Neural crest cell (in vitro differentiated cells): Measurements from ENCODE around the gene DNAJC30. TPM values are rescaled to one million over a fixed set of nuclear protein-coding genes. Genes with fewer than 3 reads are reported as not detected.

Source experiments
- DNase-seq: peaks from one replicate; pipeline ENCODE4 v3.0.0; 2021; ENCODE audit warnings: low read depth, mixed read lengths, low spot score
- H3K27ac Mint-ChIP-seq: one replicate; pipeline ENCODE4 v1.8.0; 2021; ENCODE audit warnings: mild to moderate bottlenecking, mixed read lengths; ENCODE audit not compliant: unreplicated experiment
- H3K27me3 Mint-ChIP-seq: 2 replicates; pipeline ENCODE4 v1.8.0; 2021; ENCODE audit warnings: low read depth, mild to moderate bottlenecking, mixed read lengths
- H3K36me3 Mint-ChIP-seq: 2 replicates; pipeline ENCODE4 v1.8.0; 2021; ENCODE audit warnings: low read depth, mild to moderate bottlenecking, mixed read lengths
- H3K4me1 Mint-ChIP-seq: 2 replicates; pipeline ENCODE4 v1.8.0; 2021; ENCODE audit warnings: mixed read lengths
- H3K4me3 Mint-ChIP-seq: one replicate; pipeline ENCODE4 v1.8.0; 2021; ENCODE audit warnings: mild to moderate bottlenecking, mixed read lengths
- H3K9me3 Mint-ChIP-seq: 2 replicates; pipeline ENCODE4 v1.8.0; 2021; ENCODE audit warnings: mixed read lengths
- microRNA-seq: library from miRNA; unstranded; fragments of <30 nt; microRNA quantifications from one replicate; pipeline ENCODE4, GENCODE V29; 2020
- total RNA-seq: library from RNA; stranded (reverse); gene quantifications from 2 replicates; pipeline ENCODE4 v1.2.1, GENCODE V29; 2021
- TF ChIP-seq, protein P1 (sequence below): fragments of 200-600 bp; sonication (generic); conservative IDR thresholded peaks from 2 replicates; pipeline ENCODE4 v1.5.0; 2021; ENCODE audit warnings: antibody characterized with exemption, mild to moderate bottlenecking

The DNAJC30 gene
- total RNA-seq, 1 donor from 2014 or later, result 11.1 TPM

DNA sequence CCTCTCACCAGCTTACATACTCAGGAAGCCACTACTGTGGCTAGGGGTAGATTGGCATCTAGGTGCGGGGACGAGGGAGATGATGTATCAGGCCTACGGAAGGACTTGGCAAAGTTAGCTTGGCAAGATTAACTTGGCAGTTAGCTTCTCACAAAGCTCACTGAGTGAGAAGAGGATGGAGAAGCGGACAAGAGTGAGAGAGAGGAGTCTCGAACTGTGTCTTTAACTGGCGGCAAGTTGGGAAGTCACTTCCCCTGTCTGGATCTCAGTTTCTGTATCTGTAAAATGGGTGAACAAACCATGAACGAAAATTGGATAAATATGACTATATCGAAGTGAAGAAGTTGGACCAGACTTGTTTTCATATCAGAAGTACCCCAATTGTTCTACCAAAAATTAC lies 49.4 kb downstream of the DNAJC30 start:
- Mint-ChIP-seq H3K27ac (no peak overlapping the region), H3K4me3 (no peak overlapping the region), H3K36me3 (no peaks in the 10 kb centered on the region), H3K27me3 (peaks cover 35% of the 10 kb centered on the region), H3K4me1 (no peaks in the 10 kb centered on the region), H3K9me3 (peaks cover 4% of the 10 kb centered on the region)
- TF ChIP-seq, protein P1, sequence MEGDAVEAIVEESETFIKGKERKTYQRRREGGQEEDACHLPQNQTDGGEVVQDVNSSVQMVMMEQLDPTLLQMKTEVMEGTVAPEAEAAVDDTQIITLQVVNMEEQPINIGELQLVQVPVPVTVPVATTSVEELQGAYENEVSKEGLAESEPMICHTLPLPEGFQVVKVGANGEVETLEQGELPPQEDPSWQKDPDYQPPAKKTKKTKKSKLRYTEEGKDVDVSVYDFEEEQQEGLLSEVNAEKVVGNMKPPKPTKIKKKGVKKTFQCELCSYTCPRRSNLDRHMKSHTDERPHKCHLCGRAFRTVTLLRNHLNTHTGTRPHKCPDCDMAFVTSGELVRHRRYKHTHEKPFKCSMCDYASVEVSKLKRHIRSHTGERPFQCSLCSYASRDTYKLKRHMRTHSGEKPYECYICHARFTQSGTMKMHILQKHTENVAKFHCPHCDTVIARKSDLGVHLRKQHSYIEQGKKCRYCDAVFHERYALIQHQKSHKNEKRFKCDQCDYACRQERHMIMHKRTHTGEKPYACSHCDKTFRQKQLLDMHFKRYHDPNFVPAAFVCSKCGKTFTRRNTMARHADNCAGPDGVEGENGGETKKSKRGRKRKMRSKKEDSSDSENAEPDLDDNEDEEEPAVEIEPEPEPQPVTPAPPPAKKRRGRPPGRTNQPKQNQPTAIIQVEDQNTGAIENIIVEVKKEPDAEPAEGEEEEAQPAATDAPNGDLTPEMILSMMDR, result no peak
- no peak for DNase-seq

DNA sequence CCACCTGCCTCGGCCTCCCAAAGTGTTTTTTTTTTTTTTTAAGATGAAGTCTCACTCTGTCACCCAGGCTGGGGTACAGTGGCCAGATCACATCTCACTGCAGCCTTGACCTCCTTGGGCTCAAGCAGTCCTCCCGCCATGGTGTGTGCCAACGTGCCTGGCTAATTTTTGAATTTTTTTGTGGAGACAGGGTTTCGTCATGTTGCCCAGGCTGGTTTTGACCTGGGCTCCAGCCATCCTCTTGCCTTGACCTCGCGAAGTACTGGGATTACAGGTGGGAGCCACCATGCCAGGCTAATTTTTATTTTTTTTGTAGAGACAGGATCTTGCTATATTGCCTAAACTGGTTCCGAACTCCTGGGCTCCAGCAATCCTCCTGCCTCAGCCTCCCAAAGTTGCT lies 49.9 kb downstream of the DNAJC30 start:
- Mint-ChIP-seq H3K27me3 (peaks cover 38% of the 10 kb centered on the region), H3K4me1 (no peaks in the 10 kb centered on the region), H3K4me3 (no peak overlapping the region), H3K36me3 (no peaks in the 10 kb centered on the region), H3K27ac (no peak overlapping the region), H3K9me3 (peaks cover 4% of the 10 kb centered on the region)
- TF ChIP-seq, protein P1, result no peak
- DNase-seq, result no peak

DNA sequence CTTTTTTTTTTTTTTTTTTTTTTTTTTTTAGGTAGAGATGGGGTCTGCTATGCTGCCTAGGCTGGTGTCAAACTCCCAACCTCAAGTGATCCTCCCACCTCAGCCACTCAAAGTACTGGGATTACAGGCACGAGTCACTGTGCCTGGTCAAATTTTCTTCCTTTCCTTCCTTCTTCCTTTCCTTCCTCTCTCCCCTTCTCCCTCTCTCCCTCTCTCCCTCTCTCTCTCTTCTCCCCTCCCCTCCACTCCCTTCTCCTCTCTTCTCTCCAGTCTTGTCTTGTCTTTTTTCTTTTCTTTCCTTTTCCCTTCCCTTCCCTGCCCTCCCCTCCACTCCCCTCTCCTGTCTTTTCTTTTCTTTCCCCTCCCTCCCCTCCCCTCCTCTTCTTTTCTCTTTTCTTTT lies 51.7 kb downstream of the DNAJC30 start:
- Mint-ChIP-seq H3K4me1 (no peaks in the 10 kb centered on the region), H3K36me3 (no peaks in the 10 kb centered on the region), H3K4me3 (no peak overlapping the region), H3K27ac (no peak overlapping the region), H3K27me3 (peaks cover 55% of the 10 kb centered on the region), H3K9me3 (peaks cover 4% of the 10 kb centered on the region)
- no peak for DNase-seq
- TF ChIP-seq, protein P1, result no peak

Small RNA genes within 50 kb of the gene (microRNA-seq; reads per million reads assigned to microRNA genes)
- gene MIR4284, result not detected

Other genes with a start within 250 kb of the DNAJC30 start
- 6.6 and 7.0 TPM in 2 replicates for gene FZD9, start 249.7 kb downstream of the DNAJC30 start, total RNA-seq
- 134 and 135 TPM in 2 replicates for gene BAZ1B, start 161.2 kb downstream of the DNAJC30 start, total RNA-seq
- gene BCL7B, start 125.8 kb downstream of the DNAJC30 start, total RNA-seq, result 49.9 and 51.6 TPM in 2 replicates
- 42.8 and 45.6 TPM in 2 replicates for gene TBL2, start 104.9 kb downstream of the DNAJC30 start, total RNA-seq
- gene MLXIPL, start 58.9 kb downstream of the DNAJC30 start, total RNA-seq, result 0.80 and 1.1 TPM in 2 replicates
- gene VPS37D, start 15.6 kb downstream of the DNAJC30 start, total RNA-seq, result 10.0 and 10.1 TPM in 2 replicates
- gene BUD23, start 144 bp upstream of the DNAJC30 start, total RNA-seq, result 66.9 and 70.8 TPM in 2 replicates
- 16.4 and 17.7 TPM in 2 replicates for gene STX1A, start 36.2 kb upstream of the DNAJC30 start, total RNA-seq
- gene ABHD11, start 55.3 kb upstream of the DNAJC30 start, total RNA-seq, result 23.3 and 26.4 TPM in 2 replicates
- 0.19 TPM in 1 of 2 replicates, not detected in the other for gene CLDN3, start 86.8 kb upstream of the DNAJC30 start, total RNA-seq
- gene CLDN4, start 147.5 kb upstream of the DNAJC30 start, total RNA-seq, result 0.34 and 0.47 TPM in 2 replicates
- gene METTL27, start 159.1 kb upstream of the DNAJC30 start, total RNA-seq, result 1.7 and 2.3 TPM in 2 replicates
- gene TMEM270, start 177.7 kb upstream of the DNAJC30 start, total RNA-seq, result not detected in 2 replicates